ENCODE data around the gene ATP8B3.

GRCh38 chr19:1849132-1849474 lies 37.0 kb upstream of the ATP8B3 start:
- no peak for TF ChIP-seq CTCF (tag by site-specific recombination; IDR thresholded peaks at IDR 0.05)
- no peak for TF ChIP-seq ZNF629 (tag by site-specific recombination; IDR thresholded peaks at IDR 0.05)
- TF ChIP-seq PRDM4 (tag by site-specific recombination; IDR thresholded peaks at IDR 0.05), result no peak
- TF ChIP-seq ZNF560 (tag by site-specific recombination; IDR thresholded peaks at IDR 0.05; ENCODE audit: borderline replicate concordance), result no peak
- no peak for TF ChIP-seq ZNF23 (tag by site-specific recombination; IDR thresholded peaks at IDR 0.05; ENCODE audit: borderline replicate concordance)
- no peak for TF ChIP-seq ZNF555 (tag by site-specific recombination; conservative IDR thresholded peaks at IDR 0.05)
- no peak for TF ChIP-seq ZBTB10 (tag by site-specific recombination; IDR thresholded peaks at IDR 0.05)
- no peak for TF ChIP-seq ZNF311 (tag by site-specific recombination; IDR thresholded peaks at IDR 0.05; ENCODE audit: borderline replicate concordance)
- no peak for TF ChIP-seq SP2 (tag by site-specific recombination; IDR thresholded peaks at IDR 0.05)
- TF ChIP-seq ZNF398 (tag by site-specific recombination; IDR thresholded peaks at IDR 0.05), result no peak
- no peak for TF ChIP-seq SP3 (tag by site-specific recombination; IDR thresholded peaks at IDR 0.05)
- no peak for TF ChIP-seq ZNF48 (tag by site-specific recombination; IDR thresholded peaks at IDR 0.05)
- TF ChIP-seq ZNF530 (tag by site-specific recombination; IDR thresholded peaks at IDR 0.05; ENCODE audit: low read depth), result no peak
- no peak for TF ChIP-seq BCL11A (tag by site-specific recombination; IDR thresholded peaks at IDR 0.05; ENCODE audit: low read depth)

All from HEK293 (cell line).